CD4-positive, alpha-beta T cell treated with Interleukin-12 subunit alpha and Interleukin-12 subunit beta, for 1 hour (primary cell): Measurements from ENCODE around the gene COX10.
"Not testable (repeated sequence)": the region's sequence is repeated elsewhere in the genome, so short reads cannot be mapped to it uniquely, and the experiment has no call there.

Source experiments
- DNase-seq: peaks from one replicate; pipeline ENCODE4 v3.0.0-alpha.2; 2020

Gene COX10

GRCh38 chr17:14186443-14186842 lies 117.1 kb downstream of the COX10 start:
- not testable (repeated sequence) for DNase-seq

GRCh38 chr17:14190774-14191173 lies 121.5 kb downstream of the COX10 start:
- DNase-seq = not testable (repeated sequence)

GRCh38 chr17:14191469-14191868 lies 122.2 kb downstream of the COX10 start:
- not testable (repeated sequence) for DNase-seq

- DNase-seq = not testable (repeated sequence)
Measured at GRCh38 chr17:14192039-14192438, 122.7 kb downstream of the COX10 start.

- DNase-seq = not testable (repeated sequence)
Measured at GRCh38 chr17:14192636-14193344, 123.5 kb downstream of the COX10 start.

- no peak for DNase-seq
Measured at GRCh38 chr17:14196377-14196997, 127.2 kb downstream of the COX10 start.

GRCh38 chr17:14197057-14197456 lies 127.8 kb downstream of the COX10 start:
- DNase-seq = no peak

- peak; percentile 59 for DNase-seq
Measured at GRCh38 chr17:14197586-14197985, 128.3 kb downstream of the COX10 start.

- DNase-seq = no peak
Measured at GRCh38 chr17:14198013-14198412, 128.7 kb downstream of the COX10 start.

- DNase-seq = no peak
Measured at GRCh38 chr17:14198575-14198974, 129.3 kb downstream of the COX10 start.

GRCh38 chr17:14199601-14200000 lies 130.3 kb downstream of the COX10 start:
- no peak for DNase-seq

- DNase-seq = no peak
Measured at GRCh38 chr17:14200354-14200753, 131.1 kb downstream of the COX10 start.

GRCh38 chr17:14201021-14201987 lies 132.0 kb downstream of the COX10 start:
- DNase-seq = peak; percentile 67

- DNase-seq = no peak
Measured at GRCh38 chr17:14201988-14202380, 132.7 kb downstream of the COX10 start.

- no peak for DNase-seq
Measured at GRCh38 chr17:14202388-14203166, 133.3 kb downstream of the COX10 start.

GRCh38 chr17:14203388-14203787 lies 134.1 kb downstream of the COX10 start:
- DNase-seq = peak; percentile 48

GRCh38 chr17:14204084-14204483 lies 134.8 kb downstream of the COX10 start:
- no peak for DNase-seq

- DNase-seq = no peak
Measured at GRCh38 chr17:14204546-14204945, 135.2 kb downstream of the COX10 start.

- no peak for DNase-seq
Measured at GRCh38 chr17:14205380-14205779, 136.1 kb downstream of the COX10 start.

GRCh38 chr17:14205992-14206461 lies 136.7 kb downstream of the COX10 start:
- peak; percentile 68 for DNase-seq

- DNase-seq = no peak
Measured at GRCh38 chr17:14206891-14207290, 137.6 kb downstream of the COX10 start.

GRCh38 chr17:14207791-14208190 lies 138.5 kb downstream of the COX10 start:
- DNase-seq = no peak
